Thyroid gland (tissue), 4 donors: Measurements from ENCODE around the gene ZNF503.

Experiments
- CTCF ChIP-seq, 6 experiments: fragments of 200-600 bp in 3 of 6; fragments of 450-650 bp in 3 of 6; sonication (generic) in 3 of 6; IDR thresholded peaks; one replicate each; pipeline ENCODE4 v1.5.1; 2016 to 2019; ENCODE audit warnings: antibody characterized with exemption in 6 of 6, mild to moderate bottlenecking in 2 of 6, inconsistent platforms in 1 of 6, moderate library complexity in 1 of 6
- POLR2A ChIP-seq, 2 donors: fragments of 450-650 bp; IDR thresholded peaks; one replicate each; pipeline ENCODE4 v1.6.1; 2017; ENCODE audit warnings: antibody characterized with exemption in 2 of 2, mild to moderate bottlenecking in 2 of 2, moderate library complexity in 1 of 2

GRCh38 chr10:75448166-75448565 lies 46.6 kb upstream of the ZNF503 start:
- no peak for TF ChIP-seq CTCF (IDR thresholded peaks at IDR 0.05)
- TF ChIP-seq POLR2A (IDR thresholded peaks at IDR 0.05): no peak
